NCI-H1436 (cell line): ENCODE data around the gene SNURF.
A peak's percentile ranks its signal among the peaks of the same experiment; 100 is the strongest.
"Not testable (repeated sequence)": the region's sequence is repeated elsewhere in the genome, so short reads cannot be mapped to it uniquely, and the experiment has no call there.

Experiments used
- DNase-seq: peaks from one replicate; lab custom pipeline; 2025; lab: John Stamatoyannopoulos, UW

Gene SNURF, protein sequence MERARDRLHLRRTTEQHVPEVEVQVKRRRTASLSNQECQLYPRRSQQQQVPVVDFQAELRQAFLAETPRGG

DNA sequence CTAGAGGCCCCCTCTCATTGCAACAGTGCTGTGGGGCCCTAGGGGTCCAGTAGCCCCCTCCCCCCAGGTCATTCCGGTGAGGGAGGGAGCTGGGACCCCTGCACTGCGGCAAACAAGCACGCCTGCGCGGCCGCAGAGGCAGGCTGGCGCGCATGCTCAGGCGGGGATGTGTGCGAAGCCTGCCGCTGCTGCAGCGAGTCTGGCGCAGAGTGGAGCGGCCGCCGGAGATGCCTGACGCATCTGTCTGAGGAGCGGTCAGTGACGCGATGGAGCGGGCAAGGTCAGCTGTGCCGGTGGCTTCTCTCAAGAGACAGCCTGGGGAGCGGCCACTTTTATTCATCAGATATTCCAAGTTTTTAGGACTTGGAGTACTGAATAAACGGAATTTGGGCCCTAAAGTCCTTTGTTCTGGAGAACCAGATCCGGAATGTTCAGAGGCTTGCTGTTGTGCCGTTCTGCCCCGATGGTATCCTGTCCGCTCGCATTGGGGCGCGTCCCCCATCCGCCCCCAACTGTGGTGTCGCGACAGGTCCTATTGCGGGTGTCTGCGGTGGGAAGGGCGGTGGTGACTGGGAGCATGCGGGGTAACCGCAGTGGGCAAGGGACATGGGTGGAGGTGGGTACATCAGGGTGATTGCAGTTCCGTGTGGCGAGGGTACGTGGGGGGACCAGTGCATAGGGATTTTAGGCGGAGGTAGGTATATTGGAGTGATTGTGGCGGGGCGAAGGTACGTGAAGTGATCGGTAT is at the start of gene SNURF, which contains the start of gene SNRPN:
SNURF (plus strand) TSS at position 205 of the 748 bp plus-strand sequence; CDS start at position 267, 62 bp downstream.
SNRPN (plus strand) TSS at position 205 of the 748 bp plus-strand sequence. CDS start 19,467 bp downstream, outside the sequence.
- DNase-seq, result peak; percentile 15

DNA sequence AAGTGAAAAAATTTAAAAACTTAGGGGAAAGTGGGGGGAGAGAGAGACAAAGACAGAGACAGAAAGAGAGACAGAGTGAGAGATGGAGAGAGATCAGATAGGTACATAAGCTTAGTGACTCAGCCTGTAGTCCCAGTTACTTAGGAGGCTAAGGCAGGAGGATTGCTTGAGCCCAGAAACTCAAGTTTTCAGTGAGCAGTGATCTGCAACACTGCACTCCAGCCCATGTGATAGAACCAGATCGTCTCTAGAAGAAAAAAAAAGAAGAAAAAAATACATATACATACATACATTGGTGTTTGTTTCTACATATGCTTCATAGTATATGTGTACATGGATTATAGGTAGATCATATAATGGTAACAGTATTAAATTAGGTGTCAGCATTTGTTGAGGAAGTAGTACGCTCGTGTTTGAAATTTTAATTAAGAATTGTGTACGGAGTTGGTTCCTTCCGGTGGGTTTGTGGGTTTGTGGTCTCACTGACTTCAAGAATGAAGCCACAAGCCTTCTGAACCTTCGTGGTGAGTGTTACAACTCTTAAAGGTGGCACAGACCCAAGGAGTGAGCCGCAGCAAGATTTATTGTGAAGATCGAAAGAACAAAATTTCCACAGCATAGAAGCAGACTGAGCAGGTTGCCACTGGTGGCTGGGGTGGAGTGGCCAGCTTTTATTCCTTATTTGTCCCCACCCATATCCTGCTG is 38.3 kb upstream of the SNURF start:
- no peak for DNase-seq

DNA sequence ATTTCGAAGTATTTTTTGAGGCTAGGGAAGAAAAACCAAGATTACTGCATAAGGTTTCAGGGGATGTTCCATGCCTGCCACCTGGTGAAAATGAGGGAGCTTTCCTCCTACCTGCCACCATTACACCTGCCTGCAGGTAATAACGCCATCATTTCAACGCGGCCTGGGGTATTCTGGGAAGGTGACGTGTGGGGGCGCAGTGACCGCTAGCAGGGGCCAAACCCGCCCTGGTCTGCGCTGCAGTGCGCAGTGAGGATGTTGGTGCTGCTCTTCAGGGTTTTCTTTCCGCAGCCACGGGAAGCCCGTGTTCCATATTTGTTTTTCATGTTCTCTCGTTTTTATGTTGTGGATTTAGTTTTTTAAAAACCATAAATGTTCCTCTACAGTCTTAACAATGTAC is 37.4 kb upstream of the SNURF start:
- DNase-seq, result no peak

DNA sequence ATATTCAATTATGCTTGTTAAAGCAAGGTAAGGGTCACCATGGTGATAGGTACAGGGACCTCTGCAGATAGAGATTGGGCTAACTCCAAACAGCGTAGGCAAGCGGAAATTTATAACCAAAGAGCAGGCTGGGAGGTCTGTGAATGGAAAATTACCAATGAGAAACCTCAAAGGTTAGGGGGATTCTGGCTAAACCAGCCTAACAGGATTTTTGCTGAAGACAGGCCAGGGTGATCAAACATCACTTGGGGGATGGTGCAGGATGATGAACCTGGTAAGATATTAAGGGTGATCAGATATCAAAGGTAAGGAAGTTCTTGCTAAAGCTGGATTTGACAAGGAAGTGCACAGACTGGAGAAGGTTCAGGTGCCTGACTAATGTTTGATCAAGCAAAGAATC is 35.3 kb upstream of the SNURF start:
- DNase-seq, result no peak

DNA sequence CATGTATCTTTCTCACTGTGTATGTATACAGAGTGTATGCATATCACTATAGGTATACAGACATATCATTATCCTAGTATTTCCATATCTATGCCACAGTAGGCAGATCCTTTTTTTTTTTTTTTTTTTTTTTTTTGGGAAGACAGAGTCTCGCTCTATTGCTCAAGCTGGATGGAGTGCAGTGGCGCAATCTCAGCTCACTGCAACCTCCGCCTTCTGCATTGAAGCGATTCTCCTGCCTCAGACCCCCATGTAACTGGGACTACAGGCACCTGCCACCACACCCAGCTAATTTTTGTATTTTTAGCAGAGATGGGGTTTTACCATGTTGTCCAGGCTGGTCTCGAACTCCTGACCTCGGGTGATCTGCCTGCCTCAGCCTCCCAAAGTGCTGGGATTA is 32.0 kb upstream of the SNURF start:
- DNase-seq, result not testable (repeated sequence)

DNA sequence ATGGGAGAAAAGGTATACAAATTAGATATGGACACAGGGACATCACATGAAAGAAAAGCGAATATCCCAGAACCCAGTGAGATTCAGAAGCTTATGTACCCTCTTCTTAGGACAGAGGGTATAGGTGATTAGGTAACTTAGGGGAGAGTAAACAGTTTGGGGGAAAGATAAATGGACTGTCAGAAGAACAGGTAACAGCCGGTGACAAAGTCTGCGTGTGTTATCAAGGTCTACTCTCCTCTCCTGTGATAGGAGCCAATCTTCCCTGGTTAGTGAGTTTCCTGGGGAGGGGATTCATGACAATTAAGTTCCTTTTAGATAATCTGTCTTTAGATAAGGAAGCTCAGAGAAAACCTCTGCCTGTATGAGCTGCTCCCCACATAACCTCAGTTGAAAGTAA is 30.6 kb upstream of the SNURF start:
- no peak for DNase-seq

DNA sequence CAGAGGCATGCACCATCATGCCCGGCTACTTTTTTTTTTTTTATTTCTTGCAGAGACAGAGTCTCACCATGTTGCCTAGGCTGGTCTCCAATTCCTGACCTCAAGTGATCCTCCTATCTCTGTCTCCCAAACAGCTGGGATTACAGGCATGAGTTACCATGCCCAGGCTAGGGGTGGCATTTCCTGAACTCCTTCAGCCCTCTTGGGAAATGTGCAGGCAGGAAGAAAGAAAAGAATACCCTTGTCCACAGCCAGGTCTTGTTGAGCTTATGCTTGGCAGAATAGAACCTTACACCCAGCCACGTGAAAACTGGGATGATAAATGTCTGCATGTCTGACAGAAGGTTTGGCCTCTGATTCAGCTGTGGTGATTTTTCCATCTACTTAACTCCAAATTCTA is 30.2 kb upstream of the SNURF start:
- DNase-seq, result no peak

DNA sequence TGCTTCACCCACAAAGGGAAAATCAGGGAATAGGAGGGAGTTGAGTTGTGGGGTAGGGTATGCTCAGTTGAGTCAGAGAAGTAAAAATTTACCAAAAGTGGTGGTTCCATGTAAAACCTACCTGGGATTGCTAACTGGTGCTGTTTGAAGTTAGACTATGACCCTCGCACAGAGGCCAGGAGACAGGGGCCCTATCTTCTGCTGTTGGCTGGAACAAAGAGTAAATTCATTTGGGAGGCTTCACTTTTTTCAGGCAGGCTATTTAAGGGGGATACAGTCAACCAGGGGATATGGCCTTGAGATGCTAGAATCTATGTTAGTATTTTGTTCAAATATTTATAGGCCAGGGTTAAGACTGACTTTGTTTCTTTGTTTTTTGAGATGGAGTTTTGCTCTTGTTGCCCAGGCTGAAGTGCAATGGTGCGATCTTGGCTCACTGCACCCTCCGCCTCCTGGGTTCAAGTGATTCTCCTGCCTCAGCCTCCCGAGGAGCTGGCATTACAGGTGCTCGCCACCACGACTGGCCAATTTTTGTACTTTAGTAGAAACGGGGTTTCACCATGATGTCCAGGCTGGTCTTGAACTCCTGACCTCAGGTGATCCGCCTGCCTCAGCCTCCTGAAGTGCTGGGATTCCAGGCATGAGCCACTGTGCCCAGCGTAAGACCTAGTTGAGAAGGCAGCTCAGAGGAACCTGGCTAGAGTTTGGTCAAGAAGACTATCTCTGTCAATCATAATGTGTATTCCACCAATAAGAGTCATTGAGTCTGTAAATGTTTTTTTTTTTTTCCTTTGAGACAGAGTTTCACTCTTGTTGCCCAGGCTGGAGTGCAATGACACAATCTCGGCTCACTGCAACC is 22.7 kb upstream of the SNURF start:
- DNase-seq, result not testable (repeated sequence)

DNA sequence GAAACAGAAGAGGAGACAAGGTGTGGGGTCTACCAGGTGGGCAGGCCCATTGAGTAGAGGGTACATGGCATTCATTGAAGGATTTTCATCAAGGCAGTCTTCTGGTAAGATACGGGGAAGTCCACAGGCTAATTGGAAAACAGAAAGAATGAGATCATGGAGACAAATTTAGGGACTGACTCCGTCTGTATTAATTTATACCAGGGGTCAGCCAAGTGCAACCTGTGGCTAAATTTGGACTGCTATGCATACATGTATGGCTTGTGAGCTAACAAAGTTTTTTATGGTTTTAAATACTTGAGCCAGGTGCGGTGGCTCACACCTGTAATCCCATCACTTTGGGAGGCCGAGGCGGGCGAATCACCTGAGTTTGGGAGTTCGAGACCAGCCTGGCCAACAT is 21.1 kb upstream of the SNURF start:
- no peak for DNase-seq

DNA sequence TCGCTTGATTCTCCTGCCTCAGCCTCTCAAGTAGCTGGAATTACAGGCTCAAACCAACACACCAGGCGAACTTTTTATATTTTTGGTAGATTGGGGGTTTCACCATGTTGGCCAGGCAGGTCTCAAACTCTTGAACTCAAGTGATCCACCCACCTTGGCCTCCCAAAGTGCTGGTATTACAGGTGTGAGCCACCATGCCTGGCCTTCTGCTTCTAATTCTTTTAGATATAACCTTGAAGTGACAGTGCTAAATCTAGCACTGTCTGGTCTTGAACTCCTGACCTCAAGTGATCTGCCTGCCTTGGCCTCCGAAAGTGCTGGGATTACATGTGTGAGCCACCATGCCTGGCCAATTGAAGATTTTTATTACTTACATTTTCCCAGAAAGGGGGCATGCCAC is 16.6 kb upstream of the SNURF start:
- not testable (repeated sequence) for DNase-seq

DNA sequence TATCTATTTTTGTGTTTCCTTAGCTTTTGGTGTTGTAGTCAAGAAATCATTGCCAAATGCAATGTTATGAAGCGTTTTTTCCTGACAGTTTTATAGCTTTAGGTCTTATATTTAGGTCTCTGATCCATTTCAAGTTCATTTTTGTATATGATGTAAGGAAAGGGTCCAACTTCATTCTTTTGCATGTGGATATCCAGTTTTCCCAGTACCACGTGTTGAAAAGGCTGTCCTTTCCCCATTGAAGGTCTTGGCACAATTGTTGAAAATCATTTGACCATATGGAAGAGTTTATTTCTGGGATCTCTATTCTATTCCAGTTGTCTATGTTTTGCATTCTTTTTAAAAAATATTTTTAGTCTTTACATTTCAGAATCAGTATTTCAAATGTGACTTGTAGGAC is 14.6 kb upstream of the SNURF start:
- DNase-seq, result no peak

DNA sequence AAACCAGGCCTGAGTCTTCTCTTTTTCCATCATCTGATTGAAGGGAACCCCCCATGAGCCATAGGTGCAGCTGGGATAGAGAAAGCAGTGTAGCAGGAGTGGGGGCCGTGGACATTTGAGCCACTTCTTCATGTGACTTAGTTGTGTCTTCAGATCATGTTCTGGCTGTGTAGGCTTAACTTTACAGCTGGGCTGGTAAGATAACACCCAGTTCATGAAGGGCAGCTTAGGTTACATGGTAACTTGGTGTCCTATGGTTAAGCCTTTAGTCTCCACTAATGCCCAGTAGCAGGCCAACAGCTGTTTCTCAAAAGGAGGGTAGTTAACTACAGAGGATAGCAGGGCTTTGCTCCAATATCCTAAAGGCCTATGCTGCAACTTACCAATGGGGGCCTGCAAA is 11.4 kb upstream of the SNURF start:
- DNase-seq, result no peak

DNA sequence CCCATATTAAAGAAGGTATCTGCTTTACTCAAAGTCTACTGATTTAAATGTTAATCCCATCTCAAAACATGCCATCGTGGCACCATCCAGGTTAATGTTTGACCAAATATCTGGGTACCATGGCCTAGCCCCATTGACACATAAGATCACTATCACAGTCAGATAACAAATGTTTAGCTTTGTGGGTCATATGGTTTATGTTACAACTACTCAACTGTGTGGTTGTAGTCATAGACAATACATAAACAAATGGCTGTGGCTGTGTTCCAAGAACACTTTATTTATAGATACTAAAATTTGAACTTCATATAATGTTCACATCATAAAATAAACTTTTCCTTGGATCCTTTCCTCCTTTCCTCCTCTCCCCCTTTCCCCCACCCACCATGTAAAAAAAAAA is 9.8 kb upstream of the SNURF start:
- DNase-seq, result no peak

DNA sequence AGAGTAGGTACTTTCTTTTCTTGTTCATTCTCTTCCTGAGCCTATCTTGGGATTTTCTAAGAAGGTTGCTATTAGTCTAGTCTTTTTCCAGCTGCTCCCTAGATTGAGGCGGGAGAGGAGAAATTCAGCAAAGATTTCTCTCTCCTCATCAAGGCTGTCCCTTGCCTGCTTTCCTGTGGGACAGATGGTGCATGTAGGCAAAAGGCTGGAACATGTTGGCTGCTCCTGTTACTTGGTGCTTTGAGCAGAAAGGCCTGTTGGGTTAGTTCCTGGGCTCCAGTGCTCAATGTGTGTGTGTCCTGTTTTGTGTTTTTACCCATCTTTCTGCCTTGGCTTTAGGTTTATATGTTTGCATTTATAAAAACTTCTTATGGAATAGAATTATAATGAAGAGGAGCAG is 9.1 kb upstream of the SNURF start:
- DNase-seq, result no peak

DNA sequence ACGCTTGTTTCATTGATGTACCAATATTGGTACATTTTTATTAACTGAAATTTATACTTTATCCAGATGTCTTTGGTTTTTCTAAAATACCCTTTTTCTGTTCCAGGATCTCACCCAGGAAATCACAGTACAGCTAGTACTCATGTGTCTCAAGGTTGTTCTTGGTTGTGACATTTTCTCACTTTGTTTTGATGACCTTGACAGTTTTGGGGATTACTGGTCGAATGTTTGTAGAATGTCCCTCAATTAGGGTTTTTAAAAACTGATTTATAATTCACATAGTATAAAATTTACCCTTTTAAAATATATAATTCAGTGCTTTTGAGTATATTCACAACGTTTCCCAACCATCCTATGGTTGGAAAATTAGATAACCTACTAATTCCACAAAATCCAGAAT is 6.3 kb upstream of the SNURF start:
- no peak for DNase-seq

DNA sequence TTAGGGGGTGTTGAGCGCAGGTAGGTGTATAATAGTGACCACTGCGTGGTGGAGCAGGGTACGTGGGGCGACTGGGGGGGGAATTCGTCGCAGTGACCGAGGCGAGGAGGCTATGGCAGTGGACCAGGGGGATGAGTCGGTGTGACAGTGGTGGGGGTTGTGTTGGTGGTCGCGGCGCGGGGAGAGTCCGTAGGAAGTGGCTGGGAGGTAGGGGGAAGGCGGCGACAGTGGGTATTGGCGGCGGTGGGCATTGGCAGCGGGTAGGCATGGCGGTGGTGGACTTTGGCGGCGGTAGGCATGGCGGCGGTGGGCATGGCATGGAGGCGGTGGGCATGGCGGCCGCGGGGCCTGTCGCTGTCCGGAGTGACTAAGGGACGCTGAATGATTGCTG is 739 bp downstream of the SNURF start:
- no peak for DNase-seq

DNA sequence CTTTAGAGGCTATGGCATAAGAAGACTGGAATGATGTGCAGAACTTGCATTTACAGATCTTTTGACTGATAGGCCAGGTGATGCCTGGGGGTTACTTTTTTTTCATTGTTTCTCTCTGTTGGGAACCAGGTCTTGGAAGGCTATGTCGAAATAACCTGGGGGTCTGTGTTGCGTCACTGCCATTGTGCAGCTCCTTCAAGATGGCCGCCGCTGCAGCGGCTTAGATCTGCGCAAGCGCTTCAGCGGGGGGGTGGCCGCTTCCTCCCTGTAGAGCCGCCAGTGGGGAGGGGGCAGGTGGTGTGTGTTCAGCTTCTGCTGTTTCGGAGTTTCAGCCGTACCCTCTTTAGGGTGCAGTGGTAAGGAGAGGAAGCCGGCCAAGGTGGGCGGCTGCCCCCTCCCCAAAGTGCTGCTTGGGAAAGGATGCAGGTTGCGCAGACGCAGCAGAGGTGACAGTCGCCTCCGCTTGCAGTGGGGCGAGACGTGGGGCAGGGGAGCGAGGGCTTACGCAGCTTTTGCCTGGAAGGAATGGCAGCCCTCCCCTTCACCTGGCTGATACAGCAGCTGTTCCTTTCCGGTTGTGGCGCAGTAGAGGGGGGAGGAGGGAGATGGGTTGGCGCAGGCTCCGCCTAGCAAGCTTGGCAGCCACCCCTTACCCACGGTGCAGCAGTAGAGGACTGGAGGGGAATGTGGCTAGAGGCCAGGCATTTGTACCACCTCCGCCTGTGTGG is 1.5 kb downstream of the SNURF start:
- peak; percentile 64 for DNase-seq

DNA sequence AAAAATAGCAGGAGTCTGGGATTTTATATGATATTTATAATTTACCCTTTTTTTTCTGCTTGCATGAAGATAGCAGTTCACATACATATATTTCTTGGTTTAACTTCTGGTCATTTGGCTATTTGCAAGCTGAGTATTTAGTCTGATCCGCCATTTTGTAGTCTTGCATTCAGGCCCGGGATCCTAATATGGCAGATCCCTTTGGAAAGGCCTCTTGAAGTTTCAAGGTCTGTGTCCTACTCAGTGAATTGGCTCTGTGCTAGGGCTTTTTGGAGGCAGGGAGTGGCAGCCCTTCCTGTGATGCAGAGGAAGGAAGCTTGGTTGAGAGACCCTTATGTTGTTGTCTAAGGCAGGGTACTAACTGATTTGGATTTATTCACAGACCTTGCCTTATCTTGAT is 2.9 kb downstream of the SNURF start:
- DNase-seq, result no peak

DNA sequence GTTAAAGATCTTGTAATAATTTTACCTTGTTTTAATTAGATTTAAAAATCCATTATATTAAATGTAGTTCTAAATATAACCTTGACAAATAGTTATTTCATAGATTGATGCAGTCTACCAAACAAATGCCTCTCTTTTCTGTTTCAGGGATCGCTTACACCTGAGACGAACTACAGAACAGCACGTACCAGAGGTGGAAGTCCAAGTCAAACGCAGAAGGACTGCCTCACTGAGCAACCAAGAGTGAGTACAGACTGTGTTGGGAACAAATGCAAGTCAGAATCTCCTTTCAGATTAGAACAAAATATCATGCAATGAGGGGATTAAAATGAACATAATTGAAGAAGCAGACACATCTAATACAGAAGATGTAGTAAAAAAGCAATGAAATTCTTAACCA is 7.2 kb downstream of the SNURF start:
- no peak for DNase-seq

DNA sequence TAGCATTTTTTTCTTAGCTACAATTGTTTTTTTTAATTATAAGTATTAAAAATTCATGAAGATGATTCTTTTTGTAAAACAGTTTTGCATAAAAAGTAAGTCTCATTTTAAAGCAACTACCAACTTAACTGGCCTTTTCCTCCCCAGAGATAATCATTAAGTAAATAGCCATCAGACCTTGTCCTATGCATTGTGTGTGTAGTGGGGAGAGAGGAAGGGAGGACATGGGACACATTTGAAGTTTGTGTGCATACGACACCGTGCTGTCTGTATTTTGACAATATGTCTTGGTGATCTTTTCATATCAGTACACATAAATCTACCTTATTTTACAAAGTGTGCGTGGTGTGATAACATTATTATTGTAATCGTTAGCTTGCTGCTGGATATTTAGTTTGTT is 8.1 kb downstream of the SNURF start:
- DNase-seq, result no peak

DNA sequence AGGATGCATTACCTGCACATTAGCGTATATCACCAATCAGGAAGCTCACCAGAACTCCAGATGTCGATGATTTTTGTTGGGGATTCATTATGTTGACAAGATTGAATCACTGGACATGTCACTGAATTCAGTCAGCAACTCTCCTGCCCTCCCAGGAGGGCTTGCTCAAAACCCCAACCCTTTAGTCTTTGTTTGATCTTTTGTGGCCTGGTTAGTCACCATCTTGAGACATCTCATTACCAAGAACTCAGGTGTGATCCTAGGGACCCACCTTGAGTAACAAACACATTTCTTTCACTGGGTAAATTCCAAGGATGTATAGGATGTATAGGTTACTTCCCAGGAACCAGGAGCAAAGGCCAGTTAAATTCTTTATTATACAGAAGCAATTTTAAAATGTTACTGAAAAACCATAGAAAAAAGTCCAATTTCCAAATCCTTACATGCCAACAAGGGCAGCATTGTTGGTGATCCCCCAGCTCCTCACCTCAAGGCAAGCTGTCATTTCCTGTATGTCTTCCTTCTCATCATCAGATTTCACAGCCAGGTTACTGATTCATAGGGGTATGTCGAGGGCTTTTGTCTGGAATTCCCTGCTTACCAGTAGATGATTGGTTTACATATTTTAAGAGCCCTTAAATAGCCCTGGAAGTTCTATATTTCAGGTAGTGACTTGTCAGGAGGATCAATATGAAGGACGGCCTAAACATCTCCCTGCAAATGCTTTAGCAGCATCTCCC is 11.7 kb downstream of the SNURF start:
- no peak for DNase-seq
